Stomach (tissue), 9 donors: ENCODE results near the gene USP47. TPM values are rescaled to one million over a fixed set of nuclear protein-coding genes. Genes with fewer than 3 reads are reported as not detected.

Experiments used
- DNase-seq, 2 donors: peaks; one replicate each; pipeline versions ENCODE4 v3.0.0 to v3.0.0-alpha.2; 2013 to 2019
- H3K27ac ChIP-seq, 5 donors: fragments of 200-600 bp in 4 of 5; sonication (generic) in 4 of 5; one replicate each; pipeline ENCODE4 v1.5.1; 2013 to 2019; ENCODE audit warnings: mild to moderate bottlenecking in 1 of 5, moderate library complexity in 1 of 5
- H3K27me3 ChIP-seq, 3 donors: fragments of 200-600 bp; sonication (generic); one replicate each; pipeline ENCODE4 v1.5.1; 2017 to 2019; ENCODE audit warnings: mixed run types in 1 of 3
- H3K36me3 ChIP-seq, 4 donors: fragments of 200-600 bp; sonication (generic); 1 replicate in 3 of 4; 2 replicates in 1 of 4; pipeline ENCODE4 v1.5.1; 2016 to 2019
- H3K4me1 ChIP-seq, 4 donors: fragments of 200-600 bp; sonication (generic); one replicate each; pipeline ENCODE4 v1.5.1; 2016 to 2019
- H3K4me3 ChIP-seq, 4 donors: fragments of 200-600 bp; sonication (generic) in 3 of 4; one replicate each; pipeline ENCODE4 v1.5.1; 2016 to 2019; ENCODE audit warnings: mild to moderate bottlenecking in 1 of 4
- H3K9me3 ChIP-seq, 4 donors: fragments of 200-600 bp; sonication (generic); one replicate each; pipeline ENCODE4 v1.5.1; 2016 to 2019
- EP300 ChIP-seq: sonication (generic); formaldehyde crosslinking; IDR thresholded peaks from one replicate; pipeline ENCODE4 v1.6.1; 2017; ENCODE audit warnings: antibody characterized with exemption
- POLR2A ChIP-seq, 4 donors: fragments of 450-650 bp; IDR thresholded peaks; one replicate each; pipeline ENCODE4 v1.6.1; 2016; ENCODE audit warnings: antibody characterized with exemption in 4 of 4, control low read depth in 2 of 4, mild to moderate bottlenecking in 1 of 4, moderate library complexity in 1 of 4
- POLR2AphosphoS5 ChIP-seq, 3 donors: sonication (generic); formaldehyde crosslinking; IDR thresholded peaks; one replicate each; pipeline ENCODE4 v1.6.1; 2016; ENCODE audit warnings: antibody characterized with exemption in 3 of 3
- WGBS, 5 donors: extraction: QIAGEN DNeasy Blood & Tissue Kit in 3 of 5; methylation state at CpG; one replicate each; pipeline versions ENCODE4 v1.1.5 to v1.1.7; 2013 to 2018; 5-methylcytosine and 5-hydroxymethylcytosine counted together
- intact Hi-C: fragments of 100-400 bp; cut with DNase I; formaldehyde crosslinking; loops from one replicate; pipeline ENCODE4 v1.15.1; 2023; ENCODE audit warnings: low total_unique reads
- polyA plus RNA-seq, 3 donors: library from polyadenylated mRNA; stranded (reverse); fragments of 200-250 nt; gene quantifications; one replicate each; pipeline ENCODE4 v1.2.3, GENCODE V29; 2013
- total RNA-seq, 5 donors: library from RNA; depleted of rRNA; stranded (reverse); fragments of >200 nt; gene quantifications; one replicate each; pipeline versions ENCODE4 v1.1.0 to v1.2.3, GENCODE V29; 2014 to 2016
- TF ChIP-seq, protein P1 (sequence below), 7 experiments: fragments of 450-650 bp in 4 of 7; fragments of 200-600 bp in 3 of 7; sonication (generic) in 3 of 7; IDR thresholded peaks; one replicate each; pipeline ENCODE4 v1.5.1; 2016 to 2019; ENCODE audit warnings: antibody characterized with exemption in 7 of 7, control low read depth in 2 of 7, mild to moderate bottlenecking in 1 of 7
- donor health status: healthy with polysubstance abuse.
- donor health status: Bipolar disorder and iron deficiency.
- donor health status: healthy.

The USP47 gene
- total and polyA plus RNA-seq, 8 donors: 14.6 to 200 (median 48.8) TPM

DNA sequence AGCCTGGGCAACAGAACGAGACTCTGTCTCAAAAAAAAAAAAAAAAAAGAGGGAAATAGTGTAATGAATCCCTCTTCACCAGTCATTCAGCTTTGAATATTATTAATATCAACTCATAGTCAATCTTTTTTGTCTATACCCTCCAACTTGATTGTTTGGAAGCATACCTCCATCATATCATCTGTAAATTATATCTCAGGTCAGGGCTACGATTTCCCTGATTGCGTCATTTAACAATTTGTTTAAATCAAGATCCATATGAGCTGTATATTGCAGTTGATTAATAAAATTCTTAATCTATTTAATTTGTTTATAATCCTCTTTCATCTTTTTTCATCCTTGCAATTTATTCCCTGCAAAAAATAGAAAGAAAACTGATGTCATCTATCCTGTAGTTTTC is 60.2 kb downstream of the USP47 start:
- TF ChIP-seq, protein P1, sequence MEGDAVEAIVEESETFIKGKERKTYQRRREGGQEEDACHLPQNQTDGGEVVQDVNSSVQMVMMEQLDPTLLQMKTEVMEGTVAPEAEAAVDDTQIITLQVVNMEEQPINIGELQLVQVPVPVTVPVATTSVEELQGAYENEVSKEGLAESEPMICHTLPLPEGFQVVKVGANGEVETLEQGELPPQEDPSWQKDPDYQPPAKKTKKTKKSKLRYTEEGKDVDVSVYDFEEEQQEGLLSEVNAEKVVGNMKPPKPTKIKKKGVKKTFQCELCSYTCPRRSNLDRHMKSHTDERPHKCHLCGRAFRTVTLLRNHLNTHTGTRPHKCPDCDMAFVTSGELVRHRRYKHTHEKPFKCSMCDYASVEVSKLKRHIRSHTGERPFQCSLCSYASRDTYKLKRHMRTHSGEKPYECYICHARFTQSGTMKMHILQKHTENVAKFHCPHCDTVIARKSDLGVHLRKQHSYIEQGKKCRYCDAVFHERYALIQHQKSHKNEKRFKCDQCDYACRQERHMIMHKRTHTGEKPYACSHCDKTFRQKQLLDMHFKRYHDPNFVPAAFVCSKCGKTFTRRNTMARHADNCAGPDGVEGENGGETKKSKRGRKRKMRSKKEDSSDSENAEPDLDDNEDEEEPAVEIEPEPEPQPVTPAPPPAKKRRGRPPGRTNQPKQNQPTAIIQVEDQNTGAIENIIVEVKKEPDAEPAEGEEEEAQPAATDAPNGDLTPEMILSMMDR (IDR thresholded peaks at IDR 0.05): no peak
- Histone ChIP-seq H3K27me3 (no peaks in the 10 kb centered on the region), H3K9me3 (no peaks in the 10 kb centered on the region), H3K27ac (no peak overlapping the region), H3K4me3 (no peak overlapping the region), H3K36me3 (peaks cover 22 to 78% (median 67%) of the 10 kb centered on the region in 4 donors), H3K4me1 (peaks cover 0 to 10% (median 5%) of the 10 kb centered on the region in 4 donors)
- 89 to 96% (median 92%) methylated on average over 3 of the region's 3 CpGs for WGBS, 5 donors
- intact Hi-C loops: no loop called here
- no peak for DNase-seq

DNA sequence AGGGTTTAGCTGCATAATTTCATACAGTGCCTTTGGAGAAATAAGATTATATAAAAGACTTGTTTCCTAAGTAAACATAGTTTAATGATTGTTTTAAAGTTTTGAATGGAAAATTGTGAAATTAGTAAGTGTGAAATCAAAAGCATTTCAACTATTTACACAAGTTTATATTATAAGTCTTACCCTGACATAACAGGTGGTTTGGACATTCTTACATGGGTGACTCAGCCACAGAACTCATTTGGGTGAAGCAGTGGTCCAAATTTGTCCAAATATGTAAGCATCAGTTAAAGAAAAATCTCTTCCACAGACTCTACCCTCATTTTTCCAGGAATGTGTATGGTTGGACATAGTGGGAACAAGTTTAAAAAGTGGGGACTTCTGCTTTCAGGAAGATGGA is 68.0 kb downstream of the USP47 start:
- no peak overlapping the region for H3K27ac ChIP-seq
- DNase-seq: no peak
- peaks cover 12 to 49% (median 39%) of the 10 kb centered on the region in 4 donors for H3K36me3 ChIP-seq
- no peaks in the 10 kb centered on the region for H3K9me3 ChIP-seq
- H3K4me1 ChIP-seq: no peaks in the 10 kb centered on the region
- H3K4me3 ChIP-seq: no peak overlapping the region
- no peaks in the 10 kb centered on the region for H3K27me3 ChIP-seq
- TF ChIP-seq, protein P1 (IDR thresholded peaks at IDR 0.05): no peak
- TF ChIP-seq EP300: no peak
- no peak for TF ChIP-seq POLR2A (IDR thresholded peaks at IDR 0.05)
- TF ChIP-seq POLR2AphosphoS5 (IDR thresholded peaks at IDR 0.05): no peak
- intact Hi-C loops: no loop called here

DNA sequence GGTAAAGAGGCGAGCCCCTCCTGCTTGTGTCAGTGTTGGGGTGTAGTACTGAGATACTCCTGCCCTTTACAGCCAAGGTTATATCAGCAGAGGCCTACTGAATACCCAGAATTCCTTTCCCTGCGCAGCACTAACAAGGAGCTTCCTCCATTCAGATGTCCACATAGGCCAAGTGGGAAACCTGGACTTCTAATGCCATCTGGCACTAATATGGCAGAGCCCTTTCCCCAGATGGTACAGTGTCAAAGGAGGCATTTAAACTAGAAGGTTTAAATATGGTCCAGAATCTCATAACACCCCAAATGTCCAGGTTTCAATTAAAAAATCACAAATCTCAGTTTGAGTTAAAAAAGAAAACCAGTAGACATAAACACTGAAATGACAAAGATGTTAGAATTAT is 68.8 kb downstream of the USP47 start:
- TF ChIP-seq POLR2A (IDR thresholded peaks at IDR 0.05): no peak
- TF ChIP-seq, protein P1 (IDR thresholded peaks at IDR 0.05): no peak
- TF ChIP-seq EP300: no peak
- TF ChIP-seq POLR2AphosphoS5 (IDR thresholded peaks at IDR 0.05): no peak
- 93 to 100% (median 98%) methylated on average over 2 of the region's 2 CpGs for WGBS, 5 donors
- H3K9me3 ChIP-seq: no peaks in the 10 kb centered on the region
- no peak overlapping the region for H3K27ac ChIP-seq
- no peak overlapping the region for H3K4me3 ChIP-seq
- no peak for DNase-seq
- intact Hi-C loops: no loop called here
- no peaks in the 10 kb centered on the region for H3K27me3 ChIP-seq
- H3K36me3 ChIP-seq: peaks cover 8 to 45% (median 35%) of the 10 kb centered on the region in 4 donors
- no peaks in the 10 kb centered on the region for H3K4me1 ChIP-seq

DNA sequence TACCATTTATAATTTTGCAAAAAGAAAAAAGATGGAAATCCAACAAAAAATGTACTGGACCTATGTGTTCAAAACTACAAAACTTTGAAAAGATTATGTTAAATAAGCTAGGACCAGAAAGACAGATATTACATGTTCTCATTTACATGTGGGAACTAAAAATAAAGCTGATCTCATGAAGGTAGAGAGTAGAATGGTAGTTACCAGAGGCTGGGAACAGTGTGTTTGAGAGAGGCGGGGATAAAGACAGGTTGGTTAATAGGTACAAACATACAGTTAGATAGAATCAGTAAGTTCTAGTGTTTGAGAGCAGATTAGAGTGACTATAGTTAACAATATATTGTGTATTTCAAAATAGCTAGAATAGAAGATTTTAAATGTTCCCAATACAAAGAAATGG is 71.6 kb downstream of the USP47 start:
- intact Hi-C loops: no loop called here
- DNase-seq: no peak
- no peaks in the 10 kb centered on the region for H3K9me3 ChIP-seq

More for the DNA sequence above, 71.6 kb downstream of the USP47 start:
- Histone ChIP-seq H3K27me3 (no peaks in the 10 kb centered on the region), H3K27ac (no peak overlapping the region), H3K4me1 (no peaks in the 10 kb centered on the region), H3K36me3 (peaks cover 0 to 17% (median 12%) of the 10 kb centered on the region in 4 donors), H3K4me3 (no peak overlapping the region)
- no peak for TF ChIP-seq POLR2AphosphoS5 (IDR thresholded peaks at IDR 0.05)
- TF ChIP-seq, protein P1 (IDR thresholded peaks at IDR 0.05): no peak
- no peak for TF ChIP-seq POLR2A (IDR thresholded peaks at IDR 0.05)
- no peak for TF ChIP-seq EP300
- 97 to 100% (median 98%) methylated on average over 1 of the region's 1 CpG for WGBS, 5 donors
